Epithelial cell of proximal tubule (primary cell): Measurements from ENCODE around the gene EPHA3. TPM values are rescaled to one million over a fixed set of nuclear protein-coding genes. Genes with fewer than 3 reads are reported as not detected.

ENCODE experiments used
- DNase-seq: peaks from one replicate; pipeline ENCODE4 v3.0.0-alpha.2; 2011; ENCODE audit warnings: low read depth
- H3K4me3 ChIP-seq: 2 replicates; pipeline ENCODE4 v1.5.1; 2011; ENCODE audit warnings: low read depth, mild to moderate bottlenecking, low read length
- total RNA-seq: library from RNA; depleted of rRNA; stranded (reverse); fragments of >200 nt; gene quantifications from 2 replicates; pipeline ENCODE4 v1.2.3, GENCODE V29; 2015
- TF ChIP-seq, protein P1 (sequence below): conservative IDR thresholded peaks from 2 replicates; pipeline ENCODE4 v1.5.1; 2012; ENCODE audit warnings: low read depth, mild to moderate bottlenecking, low read length

The EPHA3 gene
- total RNA-seq, 1 donor from 2014 or later = 0.06 TPM

DNA sequence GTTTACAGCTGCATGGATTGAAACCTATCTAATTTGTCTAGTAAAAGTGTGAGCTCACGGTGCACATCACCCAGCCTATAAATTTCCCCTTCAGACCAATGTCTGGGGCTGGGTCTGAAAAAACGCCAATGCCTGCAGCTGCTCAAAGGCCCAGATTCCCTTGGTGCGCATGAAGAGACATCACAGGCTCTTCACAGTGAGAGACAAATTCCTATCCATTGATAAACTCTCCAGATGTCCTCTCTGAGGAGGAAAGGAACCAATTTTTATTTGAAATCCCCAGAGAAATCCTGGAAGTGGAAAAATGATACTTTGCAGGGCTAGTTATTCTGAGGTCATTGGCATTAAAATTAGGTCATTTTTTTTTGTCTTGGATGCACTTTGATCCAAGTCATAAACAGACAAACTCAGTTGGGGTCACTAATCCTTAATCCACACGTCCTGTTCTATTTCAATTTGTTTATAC, 360.5 kb downstream of the EPHA3 start:
- no peak overlapping the region for H3K4me3 ChIP-seq
- DNase-seq = no peak
- TF ChIP-seq, protein P1, sequence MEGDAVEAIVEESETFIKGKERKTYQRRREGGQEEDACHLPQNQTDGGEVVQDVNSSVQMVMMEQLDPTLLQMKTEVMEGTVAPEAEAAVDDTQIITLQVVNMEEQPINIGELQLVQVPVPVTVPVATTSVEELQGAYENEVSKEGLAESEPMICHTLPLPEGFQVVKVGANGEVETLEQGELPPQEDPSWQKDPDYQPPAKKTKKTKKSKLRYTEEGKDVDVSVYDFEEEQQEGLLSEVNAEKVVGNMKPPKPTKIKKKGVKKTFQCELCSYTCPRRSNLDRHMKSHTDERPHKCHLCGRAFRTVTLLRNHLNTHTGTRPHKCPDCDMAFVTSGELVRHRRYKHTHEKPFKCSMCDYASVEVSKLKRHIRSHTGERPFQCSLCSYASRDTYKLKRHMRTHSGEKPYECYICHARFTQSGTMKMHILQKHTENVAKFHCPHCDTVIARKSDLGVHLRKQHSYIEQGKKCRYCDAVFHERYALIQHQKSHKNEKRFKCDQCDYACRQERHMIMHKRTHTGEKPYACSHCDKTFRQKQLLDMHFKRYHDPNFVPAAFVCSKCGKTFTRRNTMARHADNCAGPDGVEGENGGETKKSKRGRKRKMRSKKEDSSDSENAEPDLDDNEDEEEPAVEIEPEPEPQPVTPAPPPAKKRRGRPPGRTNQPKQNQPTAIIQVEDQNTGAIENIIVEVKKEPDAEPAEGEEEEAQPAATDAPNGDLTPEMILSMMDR = no peak

DNA sequence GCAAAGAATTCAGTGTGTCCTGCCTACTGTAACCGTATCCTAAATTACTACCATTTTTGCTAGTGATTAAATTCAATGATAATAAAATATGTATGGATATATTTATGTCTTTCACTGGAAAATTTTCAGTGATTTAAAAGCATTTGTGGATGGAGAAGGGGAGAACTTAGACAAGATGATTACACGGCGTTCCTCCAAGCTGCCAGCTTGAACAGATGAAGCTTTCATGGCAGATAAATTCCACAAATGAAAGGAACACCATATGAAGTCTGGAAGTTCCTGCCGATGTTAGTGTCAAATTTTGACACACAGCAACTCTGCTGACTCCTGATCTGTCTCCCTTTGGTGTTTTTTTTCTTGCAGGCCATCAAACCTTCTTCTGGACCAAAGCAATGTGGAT, 364.7 kb downstream of the EPHA3 start:
- no peak overlapping the region for H3K4me3 ChIP-seq
- TF ChIP-seq, protein P1 = no peak
- DNase-seq = no peak

DNA sequence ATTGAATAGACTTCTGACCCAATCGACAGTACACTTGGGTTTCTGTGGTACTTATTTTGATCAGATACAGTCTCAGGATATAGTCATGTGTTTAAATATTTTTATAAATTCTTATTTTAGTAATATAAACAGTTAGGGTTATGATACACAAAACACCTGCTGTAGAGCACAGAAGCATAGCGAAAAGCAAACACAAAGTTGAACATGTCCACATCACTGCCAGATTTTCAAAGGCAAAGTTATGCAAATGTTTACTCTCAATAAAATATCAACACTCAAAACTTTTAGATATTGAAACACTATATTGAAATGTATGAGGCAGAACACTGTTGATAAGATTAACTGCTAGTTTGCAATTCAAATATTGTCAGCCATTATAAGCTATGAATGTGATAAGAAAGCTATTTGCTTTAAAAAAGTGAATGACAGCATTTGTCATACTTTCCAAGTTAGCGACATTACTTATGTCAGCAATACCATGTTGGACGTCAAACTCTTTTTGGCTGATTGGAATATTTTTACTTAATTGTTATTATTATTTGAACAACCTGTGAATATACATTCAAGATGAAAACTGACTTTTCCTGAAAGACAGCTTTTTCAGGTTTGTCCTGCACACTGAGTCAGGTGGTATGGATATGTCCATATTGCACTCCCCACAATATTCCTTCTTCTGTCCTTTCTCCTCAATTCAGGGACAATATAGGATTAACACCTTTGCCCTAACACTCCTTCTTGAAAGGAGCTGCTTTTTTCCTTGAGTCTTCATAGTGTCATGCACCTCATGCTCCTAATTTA, 367.1 kb downstream of the EPHA3 start:
- TF ChIP-seq, protein P1 = no peak
- no peak for DNase-seq
- H3K4me3 ChIP-seq = no peak overlapping the region

DNA sequence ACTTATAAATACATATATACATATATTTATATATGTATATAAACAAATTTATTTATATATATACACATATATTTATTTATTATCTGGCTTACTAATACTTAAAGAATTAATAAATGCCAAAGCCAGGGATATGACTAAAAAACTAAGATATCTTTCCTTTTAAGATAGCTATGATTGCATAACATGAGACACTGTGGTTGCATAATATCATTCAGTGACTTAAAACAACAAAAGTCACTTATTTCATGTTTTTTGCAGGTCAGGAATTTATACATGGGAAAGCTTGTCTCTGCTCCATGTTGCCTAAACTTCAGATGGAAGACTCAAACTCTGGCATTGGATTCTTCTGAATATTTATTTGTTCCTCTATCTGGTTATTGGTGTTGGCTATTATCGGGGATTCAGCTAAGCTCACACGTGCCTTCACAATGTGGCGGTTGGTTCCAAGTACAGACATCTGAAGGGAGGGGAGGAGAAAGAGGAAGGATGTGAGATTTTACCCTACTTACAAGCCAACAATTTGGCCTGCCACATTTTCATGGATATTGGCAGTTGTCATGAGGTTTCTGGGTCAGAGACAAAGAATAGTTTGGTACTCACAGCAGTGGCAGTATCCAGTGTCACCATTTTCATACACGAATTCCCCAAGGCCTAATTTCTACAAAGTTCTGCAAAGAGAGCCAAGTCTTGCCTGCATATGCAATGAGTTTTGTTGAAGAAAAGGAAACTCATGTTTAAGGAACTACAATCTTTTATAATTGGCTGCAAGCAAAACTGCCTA, 381.6 kb downstream of the EPHA3 start:
- TF ChIP-seq, protein P1 = no peak
- no peak for DNase-seq
- no peak overlapping the region for H3K4me3 ChIP-seq

DNA sequence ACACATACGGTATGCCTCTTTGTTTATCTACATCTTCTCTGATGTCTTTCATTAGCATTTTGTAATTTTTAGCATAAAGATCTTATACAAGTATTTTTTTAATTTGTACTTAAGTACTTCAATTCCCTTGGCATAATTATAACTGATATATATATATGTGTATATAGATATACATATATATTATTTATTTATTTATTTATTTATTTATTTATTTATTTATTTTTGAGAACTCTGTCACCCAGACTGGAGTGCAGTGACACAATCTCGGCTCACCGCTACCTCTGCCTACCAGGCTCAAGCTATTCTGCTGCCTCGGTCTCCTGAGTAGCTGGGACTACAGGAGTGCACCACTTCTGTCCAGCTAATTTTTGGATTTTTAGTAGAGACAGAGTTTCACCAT, 382.7 kb downstream of the EPHA3 start:
- TF ChIP-seq, protein P1 = no peak
- no peak overlapping the region for H3K4me3 ChIP-seq
- no peak for DNase-seq

DNA sequence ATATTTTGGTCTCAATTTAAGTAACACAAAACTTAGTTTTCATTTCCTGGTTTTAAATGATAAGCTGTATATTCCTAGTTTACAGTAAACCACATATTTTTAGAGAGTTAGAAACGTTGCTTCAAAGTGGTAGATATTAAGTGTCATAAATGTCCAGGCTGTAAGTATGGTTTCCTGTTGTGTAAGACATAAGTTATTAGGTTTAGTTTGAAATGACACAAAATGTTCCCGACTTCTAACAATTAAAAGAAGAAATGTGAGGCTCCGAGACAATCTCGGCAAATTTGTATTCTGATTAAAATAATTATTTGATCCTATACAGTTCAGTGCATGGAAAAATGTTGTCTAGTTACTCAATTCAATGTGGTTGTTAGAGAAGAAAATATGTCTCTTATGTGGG, 387.3 kb downstream of the EPHA3 start:
- DNase-seq = no peak
- H3K4me3 ChIP-seq = no peak overlapping the region
- TF ChIP-seq, protein P1 = no peak
